ENCODE data around the gene SPINK1. TPM values are rescaled to one million over a fixed set of nuclear protein-coding genes. Genes with fewer than 3 reads are reported as not detected.

SPINK1 gene
- total RNA-seq, 1 donor from 2014 or later: 3,409 TPM

DNA sequence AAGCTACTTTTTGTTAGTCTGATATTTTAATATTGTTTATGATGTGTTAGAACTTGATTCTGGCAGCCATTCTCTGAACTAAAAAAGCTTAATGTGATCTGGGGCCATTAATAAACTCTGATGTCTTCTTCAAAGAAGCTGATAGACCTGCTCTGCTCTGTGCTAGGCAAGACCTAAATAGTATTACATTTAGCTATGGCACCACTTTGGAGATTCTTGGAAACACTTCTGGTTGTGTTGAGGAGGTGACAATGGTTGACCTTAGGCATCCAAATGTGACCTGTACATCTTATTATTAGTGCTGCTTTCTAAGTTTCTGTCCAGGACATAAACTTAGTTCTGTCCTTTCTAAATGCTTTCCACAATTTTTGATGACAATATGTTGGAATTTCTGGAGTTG, 25.3 kb upstream of the SPINK1 start:
- Mint-ChIP-seq H3K9me3 (ENCODE audit: low read depth) (peaks cover under 1% of the 10 kb centered on the region), H3K4me3 (ENCODE audit: low read depth) (no peak overlapping the region), H3K36me3 (ENCODE audit: insufficient read depth) (peaks cover 1% of the 10 kb centered on the region), H3K27ac (no peak overlapping the region), H3K4me1 (ENCODE audit: low read depth) (peaks cover 18% of the 10 kb centered on the region), H3K27me3 (no peaks in the 10 kb centered on the region)
- DNase-seq (ENCODE audit: low spot score, unreplicated experiment): no peak
- TF ChIP-seq, protein P1, sequence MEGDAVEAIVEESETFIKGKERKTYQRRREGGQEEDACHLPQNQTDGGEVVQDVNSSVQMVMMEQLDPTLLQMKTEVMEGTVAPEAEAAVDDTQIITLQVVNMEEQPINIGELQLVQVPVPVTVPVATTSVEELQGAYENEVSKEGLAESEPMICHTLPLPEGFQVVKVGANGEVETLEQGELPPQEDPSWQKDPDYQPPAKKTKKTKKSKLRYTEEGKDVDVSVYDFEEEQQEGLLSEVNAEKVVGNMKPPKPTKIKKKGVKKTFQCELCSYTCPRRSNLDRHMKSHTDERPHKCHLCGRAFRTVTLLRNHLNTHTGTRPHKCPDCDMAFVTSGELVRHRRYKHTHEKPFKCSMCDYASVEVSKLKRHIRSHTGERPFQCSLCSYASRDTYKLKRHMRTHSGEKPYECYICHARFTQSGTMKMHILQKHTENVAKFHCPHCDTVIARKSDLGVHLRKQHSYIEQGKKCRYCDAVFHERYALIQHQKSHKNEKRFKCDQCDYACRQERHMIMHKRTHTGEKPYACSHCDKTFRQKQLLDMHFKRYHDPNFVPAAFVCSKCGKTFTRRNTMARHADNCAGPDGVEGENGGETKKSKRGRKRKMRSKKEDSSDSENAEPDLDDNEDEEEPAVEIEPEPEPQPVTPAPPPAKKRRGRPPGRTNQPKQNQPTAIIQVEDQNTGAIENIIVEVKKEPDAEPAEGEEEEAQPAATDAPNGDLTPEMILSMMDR (IDR thresholded peaks at IDR 0.05; ENCODE audit: unreplicated experiment): no peak

DNA sequence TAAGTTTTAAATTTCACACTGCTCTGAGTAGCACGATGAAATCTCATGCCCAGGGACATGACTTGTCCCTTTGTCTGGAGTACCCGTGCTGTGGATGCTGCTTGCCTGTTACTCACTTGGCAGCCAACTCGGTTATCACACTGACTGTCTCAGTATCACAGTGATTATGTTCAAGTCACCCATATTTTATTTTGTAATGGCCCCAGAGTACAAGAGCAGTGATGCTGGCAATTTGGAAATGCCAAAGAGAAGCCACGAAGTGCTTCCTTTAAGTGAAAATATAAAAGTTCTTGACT, 24.3 kb upstream of the SPINK1 start:
- Mint-ChIP-seq H3K27ac (no peak overlapping the region), H3K4me3 (ENCODE audit: low read depth) (no peak overlapping the region), H3K27me3 (no peaks in the 10 kb centered on the region), H3K4me1 (ENCODE audit: low read depth) (peaks cover 12% of the 10 kb centered on the region), H3K36me3 (ENCODE audit: insufficient read depth) (no peaks in the 10 kb centered on the region), H3K9me3 (ENCODE audit: low read depth) (no peaks in the 10 kb centered on the region)
- TF ChIP-seq, protein P1 (IDR thresholded peaks at IDR 0.05; ENCODE audit: unreplicated experiment): no peak
- DNase-seq (ENCODE audit: low spot score, unreplicated experiment): no peak

DNA sequence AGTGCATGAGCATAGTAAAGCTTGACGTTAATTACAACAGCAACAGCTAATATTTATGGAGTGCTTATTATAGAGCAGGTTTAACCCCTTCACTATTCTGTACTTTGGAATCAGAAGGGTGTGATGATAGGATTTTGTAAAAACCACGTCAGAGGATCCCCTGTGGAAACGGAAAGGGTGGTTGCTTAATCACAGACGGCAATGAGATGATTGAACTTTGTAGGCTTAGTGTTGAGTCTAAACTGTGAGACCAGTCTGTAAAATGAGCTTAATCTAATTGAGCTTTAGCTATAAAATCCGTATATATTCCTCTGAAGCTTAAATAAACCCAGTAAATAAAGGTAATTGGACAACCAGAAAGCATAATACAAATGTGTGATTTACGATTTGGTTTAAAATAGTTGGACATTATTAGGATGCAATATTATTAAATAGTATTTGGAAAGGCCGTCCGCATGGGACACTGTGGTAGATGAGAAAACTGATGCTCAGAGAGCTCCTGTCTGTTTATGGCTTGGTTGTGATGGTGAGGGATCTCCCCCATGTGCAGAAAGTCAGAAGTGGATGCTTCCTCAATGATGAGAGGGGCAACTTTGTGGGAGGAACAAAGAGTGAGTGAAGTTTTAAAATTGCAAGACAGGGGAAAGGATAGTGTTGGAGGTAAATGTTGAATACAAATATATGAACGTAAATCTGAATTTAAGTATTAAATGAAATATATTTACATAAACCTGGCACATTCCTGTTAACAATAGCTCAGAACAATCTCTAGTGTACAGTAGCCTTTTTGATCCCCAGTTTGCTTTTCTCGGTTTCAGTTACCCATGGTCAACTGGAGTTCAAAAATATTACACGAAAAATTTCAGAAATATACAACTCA, 23.7 kb upstream of the SPINK1 start:
- H3K27me3 Mint-ChIP-seq: no peaks in the 10 kb centered on the region
- H3K27ac Mint-ChIP-seq: no peak overlapping the region
- TF ChIP-seq, protein P1 (IDR thresholded peaks at IDR 0.05; ENCODE audit: unreplicated experiment): no peak
- no peaks in the 10 kb centered on the region for H3K9me3 Mint-ChIP-seq (ENCODE audit: low read depth)
- no peaks in the 10 kb centered on the region for H3K36me3 Mint-ChIP-seq (ENCODE audit: insufficient read depth)
- no peak overlapping the region for H3K4me3 Mint-ChIP-seq (ENCODE audit: low read depth)
- no peak for DNase-seq (ENCODE audit: low spot score, unreplicated experiment)
- H3K4me1 Mint-ChIP-seq (ENCODE audit: low read depth): peaks cover 6% of the 10 kb centered on the region

DNA sequence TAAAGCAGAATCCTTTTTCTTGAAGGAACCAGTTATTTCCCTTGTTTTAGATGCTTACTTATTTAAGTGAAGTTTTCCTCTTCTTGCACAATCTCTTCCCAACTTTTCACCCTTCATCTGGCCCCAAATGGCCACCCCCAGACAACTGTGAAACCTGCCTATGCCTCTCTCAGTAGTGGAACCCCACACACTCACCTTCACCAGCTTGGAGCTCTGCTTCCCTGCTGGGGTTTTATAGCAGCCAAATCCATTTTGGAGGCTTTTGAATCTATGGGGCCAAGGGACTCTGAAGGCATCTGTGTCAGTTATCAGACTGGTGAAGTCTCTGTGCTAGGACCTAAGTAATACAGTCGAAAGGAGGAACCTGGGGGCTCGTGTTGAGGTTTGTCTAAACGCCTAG, 22.9 kb upstream of the SPINK1 start:
- Mint-ChIP-seq H3K4me3 (ENCODE audit: low read depth) (no peak overlapping the region), H3K4me1 (ENCODE audit: low read depth) (peaks cover 4% of the 10 kb centered on the region), H3K9me3 (ENCODE audit: low read depth) (no peaks in the 10 kb centered on the region), H3K36me3 (ENCODE audit: insufficient read depth) (no peaks in the 10 kb centered on the region), H3K27me3 (no peaks in the 10 kb centered on the region), H3K27ac (no peak overlapping the region)
- no peak for DNase-seq (ENCODE audit: low spot score, unreplicated experiment)
- TF ChIP-seq, protein P1 (IDR thresholded peaks at IDR 0.05; ENCODE audit: unreplicated experiment): no peak

DNA sequence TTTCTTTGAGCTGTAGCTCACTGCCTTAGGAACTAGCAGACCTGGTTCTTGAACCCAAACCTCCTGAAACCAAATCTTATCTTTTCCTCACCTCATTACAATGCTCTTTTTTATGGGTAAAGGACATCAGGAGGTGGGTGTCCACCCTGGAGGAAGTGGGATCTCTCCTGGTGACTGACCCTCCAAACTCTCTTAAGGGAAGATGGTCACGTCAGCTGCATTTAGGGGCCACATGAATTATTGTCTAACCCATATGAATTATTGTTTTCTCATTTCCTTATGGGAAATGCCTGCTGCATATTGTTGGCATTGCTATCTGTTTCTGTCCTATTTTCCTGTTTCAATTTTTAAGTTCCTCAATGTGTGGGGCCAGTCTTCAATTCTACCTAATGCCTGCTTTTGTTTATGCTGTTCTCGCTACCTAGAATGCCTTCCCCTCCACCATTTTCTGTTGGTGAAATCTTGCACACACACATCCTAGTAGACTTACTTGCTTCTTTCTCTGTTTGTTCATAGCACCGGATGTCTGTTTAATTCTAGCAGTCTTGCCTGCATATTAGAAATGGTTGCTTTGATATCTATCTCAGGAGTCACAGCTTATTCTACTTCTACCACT, 22.0 kb upstream of the SPINK1 start:
- H3K27me3 Mint-ChIP-seq: no peaks in the 10 kb centered on the region
- H3K4me1 Mint-ChIP-seq (ENCODE audit: low read depth): peaks cover 5% of the 10 kb centered on the region
- H3K9me3 Mint-ChIP-seq (ENCODE audit: low read depth): no peaks in the 10 kb centered on the region
- TF ChIP-seq, protein P1 (IDR thresholded peaks at IDR 0.05; ENCODE audit: unreplicated experiment): no peak
- no peak overlapping the region for H3K27ac Mint-ChIP-seq
- no peak overlapping the region for H3K4me3 Mint-ChIP-seq (ENCODE audit: low read depth)
- H3K36me3 Mint-ChIP-seq (ENCODE audit: insufficient read depth): no peaks in the 10 kb centered on the region
- no peak for DNase-seq (ENCODE audit: low spot score, unreplicated experiment)

All from progenitor cell of endocrine pancreas (in vitro differentiated cells).